Activated naive CD4-positive, alpha-beta T cell treated with Interleukin-2 at 50 U/mL for 16 hours (primary cell): ENCODE measurements around the gene PCSK1N.
A peak's percentile ranks its signal among the peaks of the same experiment; 100 is the strongest.
"Not testable (repeated sequence)": the region's sequence is repeated elsewhere in the genome, so short reads cannot be mapped to it uniquely, and the experiment has no call there.

Experiments
- DNase-seq: peaks from one replicate; pipeline ENCODE4 v3.0.0-alpha.2; 2020

The PCSK1N gene, protein sequence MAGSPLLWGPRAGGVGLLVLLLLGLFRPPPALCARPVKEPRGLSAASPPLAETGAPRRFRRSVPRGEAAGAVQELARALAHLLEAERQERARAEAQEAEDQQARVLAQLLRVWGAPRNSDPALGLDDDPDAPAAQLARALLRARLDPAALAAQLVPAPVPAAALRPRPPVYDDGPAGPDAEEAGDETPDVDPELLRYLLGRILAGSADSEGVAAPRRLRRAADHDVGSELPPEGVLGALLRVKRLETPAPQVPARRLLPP

DNA sequence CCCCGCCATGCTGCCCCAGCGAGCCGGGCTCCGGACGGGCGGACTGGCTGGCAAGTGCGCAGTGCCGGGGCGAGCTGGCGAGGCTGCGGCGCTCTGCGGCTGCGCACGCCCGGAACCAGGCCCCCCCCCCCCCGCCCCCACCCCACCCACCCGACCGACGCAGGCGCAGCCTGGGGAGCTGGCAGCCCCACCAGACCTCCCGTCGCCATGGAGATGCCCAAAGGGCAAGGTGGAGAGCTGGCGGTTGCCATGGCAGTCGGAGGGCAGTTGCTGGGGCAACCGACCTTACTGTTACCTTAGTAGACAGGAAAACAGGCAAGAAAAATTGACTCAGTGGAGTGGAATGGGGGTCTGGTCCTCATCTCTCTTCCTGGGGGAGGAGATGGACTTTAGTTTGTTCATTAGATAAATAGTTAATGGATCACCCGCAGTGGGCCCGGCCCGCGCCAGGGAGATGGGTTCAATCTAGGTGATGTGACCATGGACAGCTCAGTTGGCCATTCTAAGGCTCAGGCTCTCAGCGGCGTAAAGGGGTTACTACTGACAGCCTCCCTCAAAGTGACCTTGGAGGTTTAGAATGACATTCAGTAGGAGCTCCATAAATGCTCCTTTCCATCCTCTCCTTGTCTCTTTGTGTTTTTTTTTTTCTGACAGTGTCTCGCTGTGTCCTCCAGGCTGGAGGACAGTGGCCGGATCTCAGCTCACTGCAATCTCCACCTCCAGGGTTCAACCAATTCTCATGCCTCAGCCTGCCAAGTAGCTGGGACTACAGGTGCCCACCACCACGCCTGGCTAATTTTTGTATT is at the start of gene PCSK1N:
TSS of gene PCSK1N (minus strand) at position 87 of the 806 bp plus-strand sequence. CDS start at position 9, 78 bp downstream.
- DNase-seq = peak; percentile 14

DNA sequence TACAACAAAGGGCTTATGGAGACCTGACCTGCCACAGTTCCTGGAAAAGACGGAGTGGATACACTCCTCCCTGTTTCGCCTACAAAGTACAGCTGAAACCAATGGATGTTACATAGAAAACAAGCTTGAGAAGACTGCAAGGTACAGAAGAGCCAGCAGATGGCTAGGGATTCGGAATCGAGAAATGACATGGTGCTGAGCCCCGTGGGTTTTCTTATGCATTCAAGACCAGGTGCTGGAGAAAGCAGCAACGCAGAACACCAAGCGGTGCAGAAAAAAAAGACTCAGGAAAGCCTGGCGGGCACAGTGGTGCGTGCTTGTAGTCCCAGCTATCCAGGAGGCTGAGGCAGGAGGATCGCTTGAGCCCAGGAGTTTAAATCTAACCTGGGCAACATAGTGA is 48.3 kb upstream of the PCSK1N start:
- DNase-seq = no peak

DNA sequence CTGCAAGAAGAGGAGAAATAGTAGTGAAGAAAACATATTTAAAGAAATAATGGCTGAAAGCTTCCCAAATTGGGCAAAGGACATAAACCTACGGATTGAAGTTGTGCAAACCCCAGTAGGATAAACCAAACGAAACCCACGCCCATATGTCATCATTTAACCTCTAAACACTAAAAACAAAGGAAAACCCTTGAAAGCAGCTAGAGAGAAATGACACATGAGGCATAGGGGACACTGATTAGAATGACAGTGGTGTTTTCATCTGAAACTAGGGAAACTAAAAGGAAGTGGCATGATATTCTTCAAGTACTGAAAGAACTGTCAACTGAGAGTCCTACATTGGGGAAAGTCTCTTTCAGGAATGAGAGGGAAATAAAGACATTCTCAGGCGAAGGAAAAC is 41.5 kb upstream of the PCSK1N start:
- not testable (repeated sequence) for DNase-seq

DNA sequence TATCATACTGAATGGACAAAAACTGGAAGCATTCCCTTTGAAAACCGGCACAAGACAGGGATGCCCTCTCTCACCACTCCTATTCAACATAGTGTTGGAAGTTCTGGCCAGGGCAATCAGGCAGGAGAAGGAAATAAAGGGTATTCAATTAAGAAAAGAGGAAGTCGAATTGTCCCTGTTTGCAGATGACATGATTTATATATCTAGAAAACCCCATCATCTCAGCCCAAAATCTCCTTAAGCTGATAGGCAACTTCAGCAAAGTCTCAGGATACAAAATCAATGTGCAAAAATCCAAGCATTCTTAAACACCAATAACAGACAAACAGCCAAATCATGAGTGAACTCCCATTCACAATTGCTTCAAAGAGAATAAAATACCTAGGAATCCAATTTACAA is 36.6 kb upstream of the PCSK1N start:
- DNase-seq = not testable (repeated sequence)

DNA sequence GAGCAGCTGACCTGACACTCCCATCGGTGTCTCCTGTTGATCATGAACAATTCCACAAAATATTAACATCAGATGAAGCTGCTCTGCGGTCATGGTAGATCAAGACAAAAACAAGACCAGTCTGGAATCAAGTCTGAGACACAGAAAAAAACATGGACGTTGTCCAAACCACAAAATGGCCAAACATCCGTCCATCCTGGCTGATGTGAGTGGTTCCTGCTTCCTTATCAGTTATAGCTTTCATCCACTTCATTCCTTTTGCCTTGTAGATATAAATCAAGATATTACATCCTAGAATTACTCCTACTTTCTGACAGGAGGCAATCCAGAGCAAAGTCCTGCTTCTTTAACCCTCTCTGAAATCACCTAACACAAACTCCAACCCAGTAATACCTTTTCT is 28.8 kb upstream of the PCSK1N start:
- DNase-seq = no peak

DNA sequence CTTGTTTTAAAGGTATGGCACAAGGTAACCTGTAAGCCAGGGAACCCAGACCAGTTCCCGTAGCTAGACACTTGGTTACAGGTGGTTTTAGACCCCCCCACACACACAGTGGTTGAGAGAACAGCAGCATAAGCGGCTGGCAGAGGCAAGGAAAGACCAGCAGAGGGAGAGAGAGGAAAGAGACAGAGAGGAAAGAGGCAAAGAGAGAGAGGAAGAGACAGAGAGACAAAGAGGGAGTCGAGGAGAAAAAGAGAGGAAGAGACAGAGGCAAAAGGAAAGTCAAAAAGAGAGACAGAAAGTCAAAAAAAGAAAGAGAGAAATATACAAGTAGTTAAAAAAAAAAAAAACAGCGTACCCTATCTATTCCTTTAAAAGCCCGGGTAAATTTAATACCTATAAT is 19.5 kb upstream of the PCSK1N start:
- DNase-seq = no peak

DNA sequence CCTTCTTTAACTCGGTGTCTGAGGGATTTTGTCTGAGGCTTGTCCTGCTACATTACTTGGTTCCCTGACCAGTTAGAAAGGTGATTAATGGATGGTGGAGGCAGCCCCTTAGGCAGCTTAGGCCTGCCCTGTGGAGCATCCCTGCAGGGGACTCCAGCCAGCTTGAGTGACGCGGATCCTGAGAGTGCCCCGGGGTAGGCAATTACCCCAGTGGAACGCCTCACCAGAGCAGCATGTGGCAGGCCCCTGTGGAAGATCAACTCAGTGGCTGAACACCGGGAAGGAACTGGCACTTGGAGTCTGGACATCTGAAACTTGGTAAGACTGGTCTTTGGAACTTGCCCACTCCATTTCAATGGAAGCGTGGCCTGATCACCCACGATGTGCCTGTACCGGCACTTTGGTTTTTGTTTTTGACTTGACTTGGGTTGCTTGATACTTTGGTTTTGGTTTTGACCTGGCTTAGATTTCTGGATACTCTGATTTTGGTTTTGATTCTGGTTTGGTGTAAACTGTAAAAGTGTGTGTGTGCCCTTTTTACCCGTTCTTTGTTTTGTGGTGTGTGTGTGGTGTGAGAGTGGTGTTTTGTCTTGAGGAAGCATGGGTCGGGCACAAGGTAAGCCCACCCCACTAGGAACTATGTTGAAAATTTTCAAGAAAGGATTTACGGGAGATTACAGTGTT is 18.9 kb upstream of the PCSK1N start:
- not testable (repeated sequence) for DNase-seq

DNA sequence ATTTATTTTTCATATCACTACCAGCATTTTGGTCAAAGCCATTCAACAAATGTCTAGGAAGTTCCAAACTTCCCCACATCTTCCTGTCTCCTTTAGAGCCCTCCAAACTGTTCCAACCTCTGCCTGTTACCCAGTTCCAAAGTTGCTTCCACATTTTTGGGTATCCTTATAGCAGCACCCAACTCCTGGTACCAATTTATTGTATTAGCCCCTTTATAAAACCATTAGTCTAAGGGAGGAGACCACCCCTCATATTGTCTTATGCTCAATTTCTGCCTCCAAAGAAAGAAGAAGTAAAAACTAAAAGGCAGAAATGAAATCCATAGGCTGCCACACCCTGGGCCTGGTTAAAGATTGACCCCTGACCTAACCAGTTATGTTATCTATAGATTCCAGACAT is 18.1 kb upstream of the PCSK1N start:
- not testable (repeated sequence) for DNase-seq

DNA sequence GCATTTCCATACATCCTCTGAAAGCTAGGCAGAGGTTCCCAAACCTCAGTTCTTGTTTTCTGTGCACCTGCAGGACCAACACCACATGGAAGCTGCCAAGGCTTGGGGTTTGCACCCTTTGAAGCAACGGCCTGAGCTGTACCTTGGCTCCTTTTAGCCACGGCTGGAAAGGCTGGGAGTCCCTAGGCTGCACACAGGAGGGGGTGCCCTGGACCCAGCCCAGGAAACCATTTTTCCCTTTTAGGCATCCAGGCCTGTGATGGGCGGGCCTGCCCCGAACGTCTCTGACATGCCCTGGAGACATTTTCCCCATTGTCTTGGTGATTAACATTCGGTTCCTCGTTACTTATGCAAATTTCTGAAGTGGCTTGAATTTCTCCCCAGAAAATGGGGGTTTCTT is 17.4 kb upstream of the PCSK1N start:
- no peak for DNase-seq

DNA sequence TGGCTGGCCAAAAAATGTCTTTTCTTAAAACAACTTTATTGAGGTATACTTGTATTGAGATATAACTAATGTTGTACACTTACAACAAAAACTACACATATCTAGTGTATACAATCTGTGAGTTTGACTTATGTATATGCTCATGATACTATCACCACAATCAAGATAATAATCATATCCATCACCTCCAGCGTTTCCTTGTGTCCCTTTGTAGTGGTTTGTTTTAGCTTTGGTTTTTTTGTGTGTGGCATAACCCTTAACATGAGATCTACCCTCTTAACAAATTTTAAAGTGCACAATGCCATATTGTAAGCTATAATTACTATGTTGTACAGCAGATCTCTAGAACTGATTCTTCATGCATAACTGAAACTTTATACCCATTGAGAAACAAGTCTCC is 13.4 kb upstream of the PCSK1N start:
- no peak for DNase-seq

DNA sequence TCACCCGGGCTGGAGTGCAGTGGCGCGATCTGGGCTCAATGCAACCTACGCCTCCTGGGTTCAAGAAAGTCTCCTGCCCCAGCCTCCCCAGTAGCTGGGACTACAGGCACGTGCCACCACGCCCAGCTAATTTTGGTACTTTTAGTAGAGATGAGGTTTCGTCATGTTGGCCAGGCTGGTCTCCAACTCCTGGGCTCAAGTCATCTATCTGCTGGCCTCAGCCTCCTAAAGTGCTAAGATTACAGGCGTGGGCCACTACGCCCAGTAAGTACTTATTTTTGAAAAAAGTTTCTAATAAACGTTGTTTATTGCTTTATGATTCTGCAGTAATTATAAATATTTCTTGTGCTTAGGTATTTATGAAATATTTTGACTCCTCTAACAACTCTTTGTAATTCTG is 4.3 kb upstream of the PCSK1N start:
- DNase-seq = no peak

DNA sequence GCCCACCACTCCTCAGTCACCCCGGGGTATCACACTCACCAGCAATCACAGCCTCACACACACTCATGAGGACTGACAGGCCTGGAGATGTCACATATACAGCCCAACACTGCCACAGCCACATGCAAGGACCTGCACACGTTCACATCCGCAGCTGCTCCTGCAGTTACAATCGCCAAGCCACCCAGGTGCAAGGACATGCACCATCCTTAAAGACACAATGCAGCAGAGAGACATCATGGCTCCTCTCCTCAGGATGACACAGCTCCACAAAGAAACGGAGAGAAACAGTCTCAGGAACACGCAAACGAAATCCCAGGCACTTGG is 1.1 kb downstream of the PCSK1N start:
- no peak for DNase-seq

DNA sequence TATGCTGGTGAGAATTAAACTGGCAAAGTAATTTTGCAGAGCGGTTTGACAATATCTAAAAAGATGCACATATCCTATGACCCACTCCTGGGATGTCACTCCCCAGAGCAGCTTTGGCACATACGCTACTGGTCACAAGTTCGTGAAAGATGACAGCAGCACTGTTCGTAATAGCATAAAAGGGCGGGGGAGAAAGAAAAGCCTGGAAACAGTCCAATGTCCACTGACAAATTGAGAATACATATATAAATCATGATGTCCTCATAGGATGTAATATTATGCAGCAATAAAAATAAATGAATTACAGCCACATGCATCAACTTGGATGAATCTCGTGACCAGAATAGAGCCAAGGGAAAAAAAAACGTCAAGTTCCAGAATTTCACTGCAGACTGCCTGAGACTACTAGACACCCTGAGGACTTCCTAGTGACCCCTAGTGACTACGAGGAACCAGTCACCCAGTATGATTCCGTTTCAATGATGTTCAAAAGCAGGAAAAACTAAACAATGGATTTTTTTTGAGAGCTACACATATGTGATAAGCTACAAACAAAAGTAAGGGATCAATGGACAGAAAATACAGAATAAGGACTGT is 1.8 kb downstream of the PCSK1N start:
- DNase-seq = no peak

DNA sequence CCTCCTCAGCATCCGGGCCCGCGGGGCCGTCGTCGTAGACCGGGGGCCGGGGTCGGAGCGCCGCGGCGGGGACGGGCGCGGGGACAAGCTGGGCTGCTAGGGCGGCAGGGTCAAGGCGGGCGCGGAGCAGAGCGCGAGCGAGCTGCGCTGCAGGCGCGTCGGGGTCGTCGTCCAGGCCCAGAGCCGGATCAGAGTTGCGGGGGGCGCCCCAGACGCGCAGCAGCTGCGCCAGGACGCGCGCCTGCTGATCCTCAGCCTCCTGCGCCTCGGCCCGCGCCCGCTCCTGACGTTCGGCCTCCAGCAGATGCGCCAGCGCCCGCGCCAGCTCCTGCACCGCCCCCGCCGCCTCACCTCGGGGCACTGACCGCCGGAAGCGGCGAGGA is 3.5 kb downstream of the PCSK1N start:
- DNase-seq = no peak

DNA sequence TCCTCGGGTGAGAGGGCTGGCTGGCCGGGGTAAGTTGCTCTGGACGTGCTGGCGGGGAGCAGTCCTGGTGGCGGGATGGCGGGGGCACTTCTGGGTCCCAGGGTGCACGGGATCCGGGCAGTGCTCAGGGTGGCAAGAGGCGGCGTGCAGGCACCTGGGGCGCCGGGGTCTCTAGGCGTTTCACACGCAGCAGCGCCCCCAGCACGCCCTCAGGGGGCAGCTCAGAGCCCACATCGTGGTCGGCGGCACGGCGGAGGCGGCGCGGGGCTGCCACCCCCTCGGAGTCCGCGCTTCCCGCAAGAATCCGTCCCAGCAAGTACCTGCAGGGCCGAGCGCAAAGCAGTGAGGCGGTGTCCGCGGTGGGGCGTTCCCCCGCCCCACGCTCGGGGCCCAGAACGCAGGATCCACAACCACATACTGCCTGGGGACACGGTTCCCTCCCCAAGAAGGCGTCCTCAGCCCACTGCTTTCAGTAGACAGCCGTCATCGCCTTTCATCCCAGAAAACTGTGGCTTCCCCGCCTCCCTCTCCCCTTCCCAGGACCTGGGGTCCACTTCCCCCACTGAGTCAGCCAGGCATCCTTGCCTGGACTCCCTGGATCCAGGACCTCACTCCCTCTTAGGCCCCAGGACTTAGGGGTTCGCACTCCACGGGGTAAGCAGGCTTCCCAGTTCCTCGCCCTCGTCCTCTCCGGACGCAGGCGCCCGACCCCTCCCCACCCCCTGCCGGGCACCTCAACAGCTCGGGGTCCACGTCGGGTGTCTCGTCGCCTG is 4.1 kb downstream of the PCSK1N start:
- no peak for DNase-seq

DNA sequence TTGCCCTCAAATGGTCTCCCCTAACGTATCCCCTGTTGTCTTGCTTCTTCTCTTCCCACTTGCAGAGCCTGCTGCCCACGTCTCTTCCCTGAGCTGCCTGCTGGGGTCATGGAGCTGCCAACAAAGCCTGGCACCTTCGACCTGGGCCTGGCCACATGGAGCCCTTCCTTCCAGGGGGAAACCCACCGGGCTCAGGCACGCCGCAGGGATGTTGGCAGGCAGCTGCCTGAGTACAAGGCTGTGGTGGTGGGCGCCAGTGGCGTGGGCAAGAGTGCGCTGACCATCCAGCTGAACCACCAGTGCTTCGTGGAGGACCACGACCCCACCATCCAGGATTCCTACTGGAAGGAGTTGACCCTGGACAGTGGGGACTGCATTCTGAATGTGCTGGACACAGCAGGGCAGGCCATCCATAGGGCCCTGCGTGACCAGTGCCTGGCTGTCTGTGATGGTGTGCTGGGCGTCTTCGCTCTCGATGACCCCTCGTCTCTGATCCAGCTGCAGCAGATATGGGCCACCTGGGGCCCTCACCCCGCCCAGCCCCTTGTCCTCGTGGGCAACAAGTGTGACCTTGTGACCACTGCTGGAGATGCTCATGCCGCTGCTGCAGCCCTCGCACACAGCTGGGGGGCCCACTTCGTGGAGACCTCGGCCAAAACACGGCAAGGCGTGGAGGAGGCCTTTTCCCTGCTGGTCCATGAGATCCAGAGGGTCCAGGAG is 6.2 kb downstream of the PCSK1N start:
- no peak for DNase-seq

DNA sequence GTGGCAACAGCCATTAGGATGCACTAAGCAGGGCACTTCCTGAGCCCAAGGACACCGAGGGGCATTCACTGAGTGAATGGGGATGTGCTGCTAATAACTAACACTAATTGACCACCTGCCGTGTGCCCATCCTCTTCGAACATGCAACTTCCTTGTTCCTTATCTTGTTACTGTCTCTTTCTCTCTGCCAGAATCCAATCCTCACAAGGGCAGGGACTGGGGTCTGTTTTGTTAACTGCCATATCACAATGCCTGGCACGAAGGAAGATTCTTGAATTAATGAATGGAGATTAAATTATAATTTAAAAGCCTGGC is 7.8 kb downstream of the PCSK1N start:
- DNase-seq = no peak

DNA sequence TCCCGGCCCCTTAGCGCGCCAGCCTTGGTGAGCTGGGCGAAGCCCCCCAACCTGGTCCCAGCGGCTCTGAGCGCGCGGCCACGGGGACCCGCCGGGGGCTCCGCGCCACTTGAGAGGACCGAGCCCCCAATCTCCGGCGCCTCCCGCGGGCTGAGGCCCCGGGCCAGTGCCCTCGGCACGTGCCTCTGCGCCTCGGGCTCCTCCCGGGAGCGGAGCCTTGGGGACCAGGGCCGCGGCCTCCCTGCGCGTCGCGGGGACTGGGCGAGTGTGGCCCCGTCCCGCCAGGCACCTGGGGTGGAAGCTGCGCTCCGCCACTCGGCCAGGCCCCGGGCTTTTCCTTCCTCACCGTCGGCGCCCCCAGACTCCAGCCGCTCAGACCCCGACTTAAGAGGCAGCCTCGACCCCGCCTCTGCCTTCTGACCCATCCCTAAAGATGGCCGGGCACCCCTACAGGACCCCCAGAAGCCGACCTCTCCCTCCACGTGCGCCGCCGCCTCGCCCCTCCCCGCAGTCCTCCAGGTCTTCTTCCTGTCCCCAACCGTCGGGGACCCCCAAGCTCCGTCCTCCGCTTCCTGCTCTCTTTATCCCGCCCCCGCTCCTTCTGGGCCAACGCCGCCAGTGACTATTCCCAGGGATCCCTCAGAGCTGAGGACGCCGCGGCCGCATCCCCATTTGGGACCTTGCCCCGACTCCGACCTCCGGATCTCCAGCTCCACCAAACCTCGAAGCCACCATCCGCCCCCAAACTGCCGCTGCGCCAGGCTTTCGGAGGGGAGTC is 8.3 kb downstream of the PCSK1N start:
- no peak for DNase-seq

DNA sequence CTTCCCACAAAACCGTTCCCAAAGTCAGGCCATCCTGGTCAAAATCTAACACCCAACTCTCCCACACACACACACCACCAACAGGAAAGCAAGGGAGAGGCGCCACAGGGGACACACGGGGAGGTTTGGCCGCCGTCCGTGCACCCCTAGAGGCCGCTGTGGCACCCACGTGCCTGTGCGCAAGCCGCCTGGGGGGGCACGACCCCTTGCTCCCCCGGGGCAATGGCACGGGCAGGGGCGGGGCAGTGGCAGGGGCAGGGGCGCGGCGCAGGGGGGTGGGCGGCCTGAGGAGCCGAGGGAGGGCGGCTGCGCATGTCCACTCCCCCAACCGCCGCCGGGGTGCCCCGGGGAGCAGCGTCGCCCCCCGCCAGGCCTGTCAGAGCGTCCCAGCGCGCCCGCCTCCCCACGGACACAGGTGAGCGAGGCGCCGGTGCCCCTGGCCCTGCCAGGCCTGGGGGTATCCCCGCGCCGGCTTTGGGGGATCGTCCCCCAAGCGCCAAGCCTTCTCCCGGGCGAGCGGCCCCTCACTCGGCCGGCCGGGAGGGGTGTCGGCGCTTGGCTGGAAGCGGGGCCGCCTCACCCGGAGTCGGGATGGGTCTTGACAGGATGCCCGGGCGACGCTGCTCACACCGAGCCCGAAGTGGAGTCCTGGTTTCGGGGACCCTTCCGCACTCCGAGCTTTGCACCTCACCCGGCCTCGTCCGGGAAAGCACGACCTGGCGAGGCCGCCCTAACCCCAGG is 9.1 kb downstream of the PCSK1N start, which contains the start of gene ERAS:
TSS of gene ERAS (plus strand) at position 379 of the 741 bp plus-strand sequence. CDS start 2,611 bp downstream, outside the sequence.
- DNase-seq = peak; percentile 14

DNA sequence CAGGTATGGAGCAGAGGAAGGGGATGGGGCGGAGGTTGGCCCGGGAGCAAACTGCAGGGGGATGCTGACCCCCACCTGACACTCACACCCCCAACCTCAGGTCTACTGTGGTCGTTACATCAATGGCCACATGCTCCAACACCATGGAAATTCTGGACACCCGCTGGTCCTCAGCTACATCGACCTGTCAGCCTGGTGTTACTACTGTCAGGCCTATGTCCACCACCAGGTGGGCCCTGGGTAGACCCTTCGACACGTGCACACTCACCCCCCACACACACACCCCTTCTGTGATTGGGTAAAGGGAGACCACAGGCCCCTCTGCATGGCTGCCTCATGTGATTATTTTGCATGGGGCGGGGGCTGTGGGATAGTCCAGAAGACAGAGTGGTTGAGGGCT is 11.3 kb downstream of the PCSK1N start:
- no peak for DNase-seq

DNA sequence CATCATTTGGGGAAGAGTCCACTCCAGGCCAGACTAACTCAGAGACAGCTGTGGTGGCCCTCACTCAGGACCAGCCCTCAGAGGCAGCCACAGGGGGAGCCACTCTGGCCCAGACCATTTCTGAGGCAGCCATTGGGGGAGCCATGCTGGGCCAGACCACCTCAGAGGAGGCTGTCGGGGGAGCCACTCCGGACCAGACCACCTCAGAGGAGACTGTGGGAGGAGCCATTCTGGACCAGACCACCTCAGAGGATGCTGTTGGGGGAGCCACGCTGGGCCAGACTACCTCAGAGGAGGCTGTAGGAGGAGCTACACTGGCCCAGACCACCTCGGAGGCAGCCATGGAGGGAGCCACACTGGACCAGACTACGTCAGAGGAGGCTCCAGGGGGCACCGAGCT is 12.4 kb downstream of the PCSK1N start:
- DNase-seq = no peak
